ENCODE data around the gene FLT4. TPM values are rescaled to one million over a fixed set of nuclear protein-coding genes. Genes with fewer than 3 reads are reported as not detected.

Gene FLT4
- polyA plus RNA-seq, 1 donor (not counting 4 experiments of a cell fraction or from before 2014, with no cell fraction given) = not detected

GRCh38 chr5:180568914-180569313, 80.5 kb downstream of the FLT4 start:
- dilution Hi-C loops (cut with MboI; ENCODE audit: extremely low pct_ligation_motif_present, low sequenced_read_pairs) = no loop called here
- H3K36me3 ChIP-seq (ENCODE audit: control insufficient read depth in 2 of 2, extremely low read depth in 1 of 2, insufficient read depth in 2 of 2, low read length in 2 of 2) = peaks cover 6 to 19% of the 10 kb centered on the region in 2 experiments
- TF ChIP-seq CTCF (optimal IDR thresholded peaks at IDR 0.05 in 1 of 3, IDR thresholded peaks at IDR 0.05 in 1 of 3, conservative IDR thresholded peaks at IDR 0.05 in 1 of 3; ENCODE audit: extremely low read depth in 1 of 3, insufficient read depth in 2 of 3, low read length in 3 of 3) (no peak), EZH2 (IDR thresholded peaks at IDR 0.05; ENCODE audit: low read length) (no peak)

GRCh38 chr5:180563994-180564393, 85.4 kb downstream of the FLT4 start:
- TF ChIP-seq CTCF (optimal IDR thresholded peaks at IDR 0.05 in 1 of 3, IDR thresholded peaks at IDR 0.05 in 1 of 3, conservative IDR thresholded peaks at IDR 0.05 in 1 of 3; ENCODE audit: extremely low read depth in 1 of 3, insufficient read depth in 2 of 3, low read length in 3 of 3) (no peak), EZH2 (IDR thresholded peaks at IDR 0.05; ENCODE audit: low read length) (no peak)
- H3K4me1 ChIP-seq (ENCODE audit: control insufficient read depth, extremely low read depth, insufficient read depth, low read length) = no peaks in the 10 kb centered on the region
- no peak for DNase-seq (ENCODE audit: low read depth, low spot score)
- peaks cover 4% of the 10 kb centered on the region for H4K20me1 ChIP-seq (ENCODE audit: control insufficient read depth, extremely low read depth, insufficient read depth, low read length)
- H3K79me2 ChIP-seq (ENCODE audit: control insufficient read depth, insufficient read depth, low read length) = peaks cover 32% of the 10 kb centered on the region
- H3K36me3 ChIP-seq (ENCODE audit: control insufficient read depth in 2 of 2, extremely low read depth in 1 of 2, insufficient read depth in 2 of 2, low read length in 2 of 2) = peaks cover 6 to 9% of the 10 kb centered on the region in 2 experiments
- H3K4me3 ChIP-seq (ENCODE audit: control insufficient read depth in 2 of 3, extremely low read depth in 1 of 3, insufficient read depth in 2 of 3, low read depth in 1 of 3, low read length in 3 of 3) = no peak overlapping the region
- no peaks in the 10 kb centered on the region for H3K9me1 ChIP-seq (ENCODE audit: control insufficient read depth, extremely low read depth, insufficient read depth, low read length)
- H3K9me3 ChIP-seq (ENCODE audit: control insufficient read depth, low read depth, low read length) = no peaks in the 10 kb centered on the region
- H3K27ac ChIP-seq (ENCODE audit: control insufficient read depth, insufficient read depth, low read length) = no peak overlapping the region
- H3K9ac ChIP-seq (ENCODE audit: control insufficient read depth, extremely low read depth, insufficient read depth, low read length) = no peak overlapping the region
- H2AFZ ChIP-seq (ENCODE audit: control insufficient read depth, low read length) = no peak overlapping the region
- dilution Hi-C loops (cut with MboI; ENCODE audit: extremely low pct_ligation_motif_present, low sequenced_read_pairs) = no loop called here
- no peak for FAIRE-seq
- no peak overlapping the region for H3K4me2 ChIP-seq (ENCODE audit: control insufficient read depth, extremely low read depth, insufficient read depth, low read depth, low read length)
- no peaks in the 10 kb centered on the region for H3K27me3 ChIP-seq (ENCODE audit: control insufficient read depth, extremely low read depth, insufficient read depth, low read length)

More at GRCh38 chr5:180568914-180569313, 80.5 kb downstream of the FLT4 start:
- H2AFZ ChIP-seq (ENCODE audit: control insufficient read depth, low read length) = no peak overlapping the region
- no peak overlapping the region for H3K9ac ChIP-seq (ENCODE audit: control insufficient read depth, extremely low read depth, insufficient read depth, low read length)
- H4K20me1 ChIP-seq (ENCODE audit: control insufficient read depth, extremely low read depth, insufficient read depth, low read length) = no peaks in the 10 kb centered on the region
- H3K9me1 ChIP-seq (ENCODE audit: control insufficient read depth, extremely low read depth, insufficient read depth, low read length) = no peaks in the 10 kb centered on the region
- no peaks in the 10 kb centered on the region for H3K9me3 ChIP-seq (ENCODE audit: control insufficient read depth, low read depth, low read length)
- DNase-seq (ENCODE audit: low read depth, low spot score) (no peak), FAIRE-seq (no peak)
- H3K79me2 ChIP-seq (ENCODE audit: control insufficient read depth, insufficient read depth, low read length) = no peaks in the 10 kb centered on the region
- H3K4me1 ChIP-seq (ENCODE audit: control insufficient read depth, extremely low read depth, insufficient read depth, low read length) = no peaks in the 10 kb centered on the region
- H3K4me2 ChIP-seq (ENCODE audit: control insufficient read depth, extremely low read depth, insufficient read depth, low read depth, low read length) = no peak overlapping the region
- no peak overlapping the region for H3K4me3 ChIP-seq (ENCODE audit: control insufficient read depth in 2 of 3, extremely low read depth in 1 of 3, insufficient read depth in 2 of 3, low read depth in 1 of 3, low read length in 3 of 3)
- no peak overlapping the region for H3K27ac ChIP-seq (ENCODE audit: control insufficient read depth, insufficient read depth, low read length)
- no peaks in the 10 kb centered on the region for H3K27me3 ChIP-seq (ENCODE audit: control insufficient read depth, extremely low read depth, insufficient read depth, low read length)
